Activated naive CD4-positive, alpha-beta T cell treated with anti-CD3 and anti-CD28 coated beads, Interleukin-2, amount 10 ng/mL, durations not matched to agents 7 days and 5 days (primary cell): ENCODE results near the gene C8B.

Source experiments
- CTCF ChIA-PET: fragments of 350-600 bp; sonication (Branson Sonifier 250); formaldehyde crosslinking; loops from one replicate; lab custom pipeline; 2021; ENCODE audit warnings: antibody characterized with exemption; lab: Charles Lee
- DNase-seq: peaks from one replicate; pipeline ENCODE4 v3.0.0-alpha.2; 2020
- H3K27ac Mint-ChIP-seq: one replicate; pipeline ENCODE4 v1.8.0; 2021; ENCODE audit warnings: mild to moderate bottlenecking, moderate library complexity, mixed read lengths
- H3K27me3 Mint-ChIP-seq: one replicate; pipeline ENCODE4 v1.8.0; 2021; ENCODE audit warnings: mild to moderate bottlenecking, mixed read lengths
- H3K36me3 Mint-ChIP-seq: one replicate; pipeline ENCODE4 v1.8.0; 2021; ENCODE audit warnings: mixed read lengths
- H3K4me1 Mint-ChIP-seq: one replicate; pipeline ENCODE4 v1.8.0; 2021; ENCODE audit warnings: mixed read lengths
- H3K4me3 Mint-ChIP-seq: one replicate; pipeline ENCODE4 v1.8.0; 2021; ENCODE audit warnings: mild to moderate bottlenecking, moderate library complexity, mixed read lengths
- H3K9me3 Mint-ChIP-seq: one replicate; pipeline ENCODE4 v1.8.0; 2021; ENCODE audit warnings: mixed read lengths

The C8B gene

GRCh38 chr1:56931686-56932085, 34.1 kb downstream of the C8B start:
- DNase-seq: no peak
- H3K4me1 Mint-ChIP-seq: no peaks in the 10 kb centered on the region
- CTCF ChIA-PET: no interaction called here
- H3K9me3 Mint-ChIP-seq: no peaks in the 10 kb centered on the region
- H3K27ac Mint-ChIP-seq: no peak overlapping the region
- no peaks in the 10 kb centered on the region for H3K36me3 Mint-ChIP-seq
- no peaks in the 10 kb centered on the region for H3K27me3 Mint-ChIP-seq
- H3K4me3 Mint-ChIP-seq: no peak overlapping the region

GRCh38 chr1:56931211-56931610, 34.6 kb downstream of the C8B start:
- Mint-ChIP-seq H3K4me3 (no peak overlapping the region), H3K27ac (no peak overlapping the region), H3K36me3 (no peaks in the 10 kb centered on the region), H3K4me1 (no peaks in the 10 kb centered on the region), H3K27me3 (no peaks in the 10 kb centered on the region), H3K9me3 (no peaks in the 10 kb centered on the region)
- CTCF ChIA-PET: no interaction called here
- no peak for DNase-seq

GRCh38 chr1:56929492-56929891, 36.3 kb downstream of the C8B start:
- CTCF ChIA-PET: no interaction called here

GRCh38 chr1:56927986-56928385, 37.8 kb downstream of the C8B start:
- H3K36me3 Mint-ChIP-seq: no peaks in the 10 kb centered on the region
- H3K27me3 Mint-ChIP-seq: no peaks in the 10 kb centered on the region
- CTCF ChIA-PET: no interaction called here
- no peak for DNase-seq
- no peaks in the 10 kb centered on the region for H3K9me3 Mint-ChIP-seq
- no peak overlapping the region for H3K4me3 Mint-ChIP-seq
- H3K27ac Mint-ChIP-seq: no peak overlapping the region
- H3K4me1 Mint-ChIP-seq: no peaks in the 10 kb centered on the region

More at GRCh38 chr1:56929492-56929891, 36.3 kb downstream of the C8B start:
- DNase-seq: no peak
- no peak overlapping the region for H3K27ac Mint-ChIP-seq
- no peak overlapping the region for H3K4me3 Mint-ChIP-seq
- H3K4me1 Mint-ChIP-seq: no peaks in the 10 kb centered on the region
- no peaks in the 10 kb centered on the region for H3K27me3 Mint-ChIP-seq
- no peaks in the 10 kb centered on the region for H3K36me3 Mint-ChIP-seq
- no peaks in the 10 kb centered on the region for H3K9me3 Mint-ChIP-seq

GRCh38 chr1:56927171-56927570, 38.6 kb downstream of the C8B start:
- no peaks in the 10 kb centered on the region for H3K4me1 Mint-ChIP-seq
- CTCF ChIA-PET: no interaction called here
- H3K9me3 Mint-ChIP-seq: no peaks in the 10 kb centered on the region
- H3K4me3 Mint-ChIP-seq: no peak overlapping the region
- H3K27ac Mint-ChIP-seq: no peak overlapping the region
- H3K27me3 Mint-ChIP-seq: no peaks in the 10 kb centered on the region
- no peaks in the 10 kb centered on the region for H3K36me3 Mint-ChIP-seq
- no peak for DNase-seq

GRCh38 chr1:56925193-56925592, 40.6 kb downstream of the C8B start:
- H3K9me3 Mint-ChIP-seq: no peaks in the 10 kb centered on the region
- no peak for DNase-seq
- H3K27me3 Mint-ChIP-seq: peaks cover 6% of the 10 kb centered on the region
- CTCF ChIA-PET: no interaction called here
- H3K4me3 Mint-ChIP-seq: no peak overlapping the region
- no peaks in the 10 kb centered on the region for H3K36me3 Mint-ChIP-seq
- no peak overlapping the region for H3K27ac Mint-ChIP-seq
- no peaks in the 10 kb centered on the region for H3K4me1 Mint-ChIP-seq

GRCh38 chr1:56924116-56924515, 41.7 kb downstream of the C8B start:
- Mint-ChIP-seq H3K4me3 (no peak overlapping the region), H3K9me3 (no peaks in the 10 kb centered on the region), H3K27ac (no peak overlapping the region), H3K4me1 (no peaks in the 10 kb centered on the region), H3K27me3 (peaks cover 6% of the 10 kb centered on the region), H3K36me3 (no peaks in the 10 kb centered on the region)
- CTCF ChIA-PET: no interaction called here
- DNase-seq: no peak

- Mint-ChIP-seq H3K27ac (no peak overlapping the region), H3K4me3 (no peak overlapping the region), H3K4me1 (no peaks in the 10 kb centered on the region), H3K36me3 (no peaks in the 10 kb centered on the region), H3K9me3 (no peaks in the 10 kb centered on the region), H3K27me3 (peaks cover 6% of the 10 kb centered on the region)
- CTCF ChIA-PET: no interaction called here
- no peak for DNase-seq
Observed at GRCh38 chr1:56923201-56923600, 42.6 kb downstream of the C8B start.

- Mint-ChIP-seq H3K27ac (no peak overlapping the region), H3K27me3 (peaks cover 6% of the 10 kb centered on the region), H3K36me3 (no peaks in the 10 kb centered on the region), H3K4me1 (no peaks in the 10 kb centered on the region), H3K9me3 (no peaks in the 10 kb centered on the region), H3K4me3 (no peak overlapping the region)
- CTCF ChIA-PET: no interaction called here
- no peak for DNase-seq
Observed at GRCh38 chr1:56922507-56922906, 43.3 kb downstream of the C8B start.

- H3K27ac Mint-ChIP-seq: no peak overlapping the region
- H3K27me3 Mint-ChIP-seq: peaks cover 10% of the 10 kb centered on the region
- no peaks in the 10 kb centered on the region for H3K36me3 Mint-ChIP-seq
- H3K9me3 Mint-ChIP-seq: no peaks in the 10 kb centered on the region
- H3K4me3 Mint-ChIP-seq: no peak overlapping the region
- no peaks in the 10 kb centered on the region for H3K4me1 Mint-ChIP-seq
- CTCF ChIA-PET: no interaction called here
- no peak for DNase-seq
Observed at GRCh38 chr1:56922070-56922469, 43.7 kb downstream of the C8B start.

GRCh38 chr1:56921479-56921878, 44.3 kb downstream of the C8B start:
- CTCF ChIA-PET: no interaction called here
- H3K9me3 Mint-ChIP-seq: no peaks in the 10 kb centered on the region

GRCh38 chr1:56920591-56921001, 45.2 kb downstream of the C8B start:
- CTCF ChIA-PET: no interaction called here
- no peaks in the 10 kb centered on the region for H3K4me1 Mint-ChIP-seq

More at GRCh38 chr1:56921479-56921878, 44.3 kb downstream of the C8B start:
- Mint-ChIP-seq H3K36me3 (no peaks in the 10 kb centered on the region), H3K4me1 (no peaks in the 10 kb centered on the region), H3K27me3 (peaks cover 10% of the 10 kb centered on the region), H3K4me3 (no peak overlapping the region), H3K27ac (no peak overlapping the region)
- DNase-seq: no peak

GRCh38 chr1:56917356-56917755, 48.5 kb downstream of the C8B start:
- H3K36me3 Mint-ChIP-seq: no peaks in the 10 kb centered on the region
- H3K4me1 Mint-ChIP-seq: no peaks in the 10 kb centered on the region
- peaks cover 10% of the 10 kb centered on the region for H3K27me3 Mint-ChIP-seq
- no peak overlapping the region for H3K4me3 Mint-ChIP-seq
- CTCF ChIA-PET: no interaction called here
- H3K9me3 Mint-ChIP-seq: peaks cover 1% of the 10 kb centered on the region
- no peak overlapping the region for H3K27ac Mint-ChIP-seq
- DNase-seq: no peak

More at GRCh38 chr1:56920591-56921001, 45.2 kb downstream of the C8B start:
- Mint-ChIP-seq H3K27me3 (peaks cover 10% of the 10 kb centered on the region), H3K36me3 (no peaks in the 10 kb centered on the region), H3K27ac (no peak overlapping the region), H3K9me3 (no peaks in the 10 kb centered on the region), H3K4me3 (no peak overlapping the region)
- DNase-seq: no peak

GRCh38 chr1:56916630-56917029, 49.2 kb downstream of the C8B start:
- H3K4me1 Mint-ChIP-seq: no peaks in the 10 kb centered on the region
- H3K36me3 Mint-ChIP-seq: no peaks in the 10 kb centered on the region
- no peak for DNase-seq
- H3K27ac Mint-ChIP-seq: no peak overlapping the region
- CTCF ChIA-PET: no interaction called here
- peaks cover 1% of the 10 kb centered on the region for H3K9me3 Mint-ChIP-seq
- H3K27me3 Mint-ChIP-seq: peaks cover 10% of the 10 kb centered on the region
- H3K4me3 Mint-ChIP-seq: no peak overlapping the region

GRCh38 chr1:56915960-56916359, 49.9 kb downstream of the C8B start:
- peaks cover 1% of the 10 kb centered on the region for H3K9me3 Mint-ChIP-seq
- H3K4me1 Mint-ChIP-seq: no peaks in the 10 kb centered on the region
- CTCF ChIA-PET: no interaction called here
- no peak overlapping the region for H3K4me3 Mint-ChIP-seq
- no peaks in the 10 kb centered on the region for H3K36me3 Mint-ChIP-seq
- DNase-seq: no peak
- H3K27ac Mint-ChIP-seq: no peak overlapping the region
- H3K27me3 Mint-ChIP-seq: peaks cover 4% of the 10 kb centered on the region

- no peak overlapping the region for H3K4me3 Mint-ChIP-seq
- peaks cover 2% of the 10 kb centered on the region for H3K27me3 Mint-ChIP-seq
Observed at GRCh38 chr1:56912325-56912724, 53.5 kb downstream of the C8B start.

More at GRCh38 chr1:56912325-56912724, 53.5 kb downstream of the C8B start:
- no peaks in the 10 kb centered on the region for H3K36me3 Mint-ChIP-seq
- DNase-seq: no peak
- H3K9me3 Mint-ChIP-seq: peaks cover 1% of the 10 kb centered on the region
- no peak overlapping the region for H3K27ac Mint-ChIP-seq
- CTCF ChIA-PET: no interaction called here
- no peaks in the 10 kb centered on the region for H3K4me1 Mint-ChIP-seq
